GM18517 (cell line): Measurements from ENCODE around the gene GTF3C6.
"Not testable (repeated sequence)": the region's sequence is repeated elsewhere in the genome, so short reads cannot be mapped to it uniquely, and the experiment has no call there.

Experiments
- ATAC-seq: cut with Tn5 transposase; IDR thresholded peaks from one replicate; pipeline ENCODE4 v1.9.1; 2021; ENCODE audit warnings: mild to moderate bottlenecking, moderate library complexity; ENCODE audit not compliant: unreplicated experiment

The GTF3C6 gene

GRCh38 chr6:110979565-110980101, 21.1 kb downstream of the GTF3C6 start:
- no peak for ATAC-seq

- no peak for ATAC-seq
Observed at GRCh38 chr6:110980227-110980626, 21.7 kb downstream of the GTF3C6 start.

GRCh38 chr6:110980648-110981047, 22.1 kb downstream of the GTF3C6 start:
- ATAC-seq = no peak

GRCh38 chr6:110981202-110981600, 22.7 kb downstream of the GTF3C6 start:
- no peak for ATAC-seq

GRCh38 chr6:110990840-110991576, 32.5 kb downstream of the GTF3C6 start:
- no peak for ATAC-seq

- ATAC-seq = no peak
Observed at GRCh38 chr6:110996691-110997090, 38.2 kb downstream of the GTF3C6 start.

- no peak for ATAC-seq
Observed at GRCh38 chr6:110999634-111000270, 41.2 kb downstream of the GTF3C6 start.

GRCh38 chr6:111002350-111002749, 43.8 kb downstream of the GTF3C6 start:
- no peak for ATAC-seq

GRCh38 chr6:111011360-111012142, 53.0 kb downstream of the GTF3C6 start:
- ATAC-seq = no peak

GRCh38 chr6:111012143-111012452, 53.6 kb downstream of the GTF3C6 start:
- no peak for ATAC-seq

- ATAC-seq = not testable (repeated sequence)
Observed at GRCh38 chr6:111012520-111012919, 54.0 kb downstream of the GTF3C6 start.

GRCh38 chr6:111013144-111013915, 54.8 kb downstream of the GTF3C6 start:
- ATAC-seq = no peak

- no peak for ATAC-seq
Observed at GRCh38 chr6:111015389-111016124, 57.1 kb downstream of the GTF3C6 start.

- ATAC-seq = not testable (repeated sequence)
Observed at GRCh38 chr6:111017241-111017640, 58.7 kb downstream of the GTF3C6 start.
